ENCODE data around the gene STPG3.

The STPG3 gene

DNA sequence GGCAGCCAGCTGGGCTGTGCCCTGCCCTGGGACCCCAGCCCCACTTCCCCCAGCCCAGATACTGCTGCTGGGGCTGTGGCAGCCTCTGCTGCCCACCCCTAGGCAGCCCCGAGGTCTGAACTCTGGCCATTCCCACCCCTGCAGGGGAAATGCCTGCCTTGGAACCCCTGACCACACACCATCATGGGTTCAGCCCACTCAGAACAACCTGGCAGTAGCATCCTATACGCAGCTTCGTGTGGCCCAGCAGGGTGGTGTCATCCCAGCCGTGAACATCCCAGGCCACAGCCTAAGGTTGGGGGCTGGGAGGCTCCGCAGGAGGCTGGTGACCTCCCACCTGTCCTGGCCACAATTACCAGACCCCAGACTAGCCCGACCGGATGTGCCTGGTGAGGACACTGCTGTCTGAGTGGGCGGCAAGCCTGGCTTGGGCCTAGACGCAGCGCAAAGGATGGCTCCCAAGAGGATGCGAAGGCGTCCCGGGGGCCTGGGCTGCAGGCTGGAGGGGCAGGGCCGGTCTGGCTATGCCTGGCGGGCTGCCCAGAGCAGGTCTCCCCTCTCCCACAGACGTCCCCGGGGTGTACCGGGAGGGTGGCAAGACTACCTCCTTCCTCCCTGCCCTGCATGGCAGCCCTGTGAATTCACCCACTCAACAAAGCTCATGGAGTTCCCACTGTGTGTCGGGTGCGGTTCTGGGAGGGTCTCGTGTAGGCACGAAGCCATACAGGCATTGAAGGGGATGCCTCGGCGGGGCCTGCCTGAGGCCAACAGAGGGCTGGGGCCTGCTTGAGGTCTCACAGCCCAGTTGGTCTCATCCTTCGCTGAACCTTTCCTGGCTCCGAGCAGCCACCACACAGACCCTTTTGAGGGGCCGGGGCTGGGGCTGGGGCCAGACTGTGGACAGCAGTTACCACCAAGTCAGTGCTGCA lies 21.9 kb upstream of the STPG3 start:
- no peak for DNase-seq (ENCODE audit: low spot score)
- ChIA-PET CTCF (interaction anchor here (0.9 to 3.3 kb wide), 2 partner anchors 40 kb away, joined by 3 to 37 read pairs; partner anchors contain the start of genes ANAPC2 and SSNA1), POLR2A (ENCODE audit: low non-redundant PET) (interaction anchor here (0.8 kb wide), 1 partner anchor 12 kb away, joined by 4 read pairs; the partner anchor contains the start of gene TUBB4B)
- no peak overlapping the region for H3K27ac ChIP-seq
- TF ChIP-seq, protein P1, sequence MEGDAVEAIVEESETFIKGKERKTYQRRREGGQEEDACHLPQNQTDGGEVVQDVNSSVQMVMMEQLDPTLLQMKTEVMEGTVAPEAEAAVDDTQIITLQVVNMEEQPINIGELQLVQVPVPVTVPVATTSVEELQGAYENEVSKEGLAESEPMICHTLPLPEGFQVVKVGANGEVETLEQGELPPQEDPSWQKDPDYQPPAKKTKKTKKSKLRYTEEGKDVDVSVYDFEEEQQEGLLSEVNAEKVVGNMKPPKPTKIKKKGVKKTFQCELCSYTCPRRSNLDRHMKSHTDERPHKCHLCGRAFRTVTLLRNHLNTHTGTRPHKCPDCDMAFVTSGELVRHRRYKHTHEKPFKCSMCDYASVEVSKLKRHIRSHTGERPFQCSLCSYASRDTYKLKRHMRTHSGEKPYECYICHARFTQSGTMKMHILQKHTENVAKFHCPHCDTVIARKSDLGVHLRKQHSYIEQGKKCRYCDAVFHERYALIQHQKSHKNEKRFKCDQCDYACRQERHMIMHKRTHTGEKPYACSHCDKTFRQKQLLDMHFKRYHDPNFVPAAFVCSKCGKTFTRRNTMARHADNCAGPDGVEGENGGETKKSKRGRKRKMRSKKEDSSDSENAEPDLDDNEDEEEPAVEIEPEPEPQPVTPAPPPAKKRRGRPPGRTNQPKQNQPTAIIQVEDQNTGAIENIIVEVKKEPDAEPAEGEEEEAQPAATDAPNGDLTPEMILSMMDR (conservative IDR thresholded peaks at IDR 0.05; ENCODE audit: low read depth): no peak

DNA sequence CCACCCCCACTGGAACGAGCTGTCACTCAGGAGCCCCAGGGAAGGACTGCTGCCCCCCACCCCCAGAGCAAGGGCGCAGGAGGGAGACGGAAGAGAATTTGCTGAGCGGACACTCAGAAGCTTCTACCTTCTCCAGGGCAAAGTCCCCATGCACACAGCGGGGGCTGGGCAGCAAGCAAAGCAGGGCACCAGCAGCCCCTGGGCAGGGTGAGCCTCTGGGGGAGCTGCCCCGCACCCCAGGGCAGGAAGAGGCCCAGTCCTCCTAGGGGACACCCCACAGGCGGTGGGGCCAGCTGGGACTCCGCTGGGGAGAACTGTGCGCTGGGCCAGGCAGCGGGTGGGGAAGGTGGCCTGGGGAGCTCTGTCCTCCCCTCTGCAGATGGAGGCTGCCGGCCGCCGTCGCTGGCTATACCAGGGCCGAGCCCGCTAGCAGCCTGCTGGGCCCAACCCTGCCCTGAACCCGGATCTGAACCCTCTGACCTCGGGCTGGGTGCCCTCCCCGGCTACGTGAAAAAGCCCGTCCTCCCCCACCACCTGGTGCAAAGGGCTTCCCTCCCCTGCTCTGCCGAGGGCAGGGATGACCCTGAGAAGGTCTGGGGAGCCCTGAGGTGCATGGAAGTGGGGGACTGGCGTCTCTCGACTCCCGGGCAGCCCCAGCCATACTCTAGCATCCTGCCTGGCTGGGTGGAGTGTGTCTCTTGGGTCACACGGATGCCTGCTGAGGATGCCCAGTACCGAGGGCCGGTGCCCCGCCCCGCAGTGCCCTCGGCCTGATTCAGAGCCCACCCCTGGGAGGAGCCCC lies 21.0 kb upstream of the STPG3 start:
- ChIA-PET CTCF (interaction anchor here (0.6 to 0.9 kb wide), 2 partner anchors 41 to 100 kb away, joined by 3 read pairs; partner anchors contain the start of gene SSNA1), POLR2A (ENCODE audit: low non-redundant PET) (interaction anchor here (0.8 kb wide), 1 partner anchor 11 kb away, joined by 4 read pairs; the partner anchor contains the start of gene TUBB4B)
- H3K27ac ChIP-seq: no peak overlapping the region
- TF ChIP-seq, protein P1 (conservative IDR thresholded peaks at IDR 0.05; ENCODE audit: low read depth): no peak
- no peak for DNase-seq (ENCODE audit: low spot score)

DNA sequence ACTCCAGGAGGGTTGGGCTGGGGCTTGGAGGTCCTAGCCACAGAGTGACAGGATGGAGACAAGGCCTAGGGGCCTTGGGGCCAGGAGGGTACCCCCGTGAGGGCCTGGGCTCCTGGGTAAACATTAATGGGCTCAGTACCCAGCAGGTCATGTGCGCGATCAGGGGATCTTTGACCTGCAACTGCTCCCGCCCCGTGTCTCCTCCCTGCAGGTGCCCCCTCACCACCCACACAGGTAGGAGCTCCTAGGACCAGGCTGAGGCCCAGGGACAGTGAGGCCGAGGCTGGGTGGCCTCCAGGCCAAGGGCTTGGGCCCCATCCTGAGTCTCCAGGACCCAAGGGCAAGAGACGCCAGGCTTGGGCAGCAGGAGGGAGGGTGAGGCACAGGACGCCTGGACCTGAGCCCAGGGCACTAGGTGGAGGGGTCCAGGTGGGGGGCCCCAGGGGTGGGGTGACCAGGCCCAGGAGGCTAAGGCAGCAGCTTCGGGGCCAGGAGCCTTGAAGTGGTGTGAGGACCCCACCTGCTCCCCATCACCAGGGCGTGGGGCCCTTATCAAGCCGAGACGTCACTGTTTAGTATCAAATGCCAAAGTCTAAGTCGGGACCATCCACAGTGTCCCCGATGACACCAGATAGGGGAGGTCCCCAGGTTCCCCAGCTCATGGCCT lies 20.2 kb upstream of the STPG3 start, which contains the start of gene SLC34A3:
TSS of gene SLC34A3 (plus strand) at position 197 of the 667 bp plus-strand sequence. CDS start 802 bp downstream, outside the sequence.
- no peak within 1 kb of the TSS for H3K27ac ChIP-seq
- TF ChIP-seq, protein P1 (conservative IDR thresholded peaks at IDR 0.05; ENCODE audit: low read depth): no peak
- CTCF ChIA-PET: interaction anchor here (0.6 to 1.4 kb wide), 2 partner anchors 10 to 100 kb away, joined by 3 read pairs; partner anchors contain the start of gene TUBB4B
- no peak for DNase-seq (ENCODE audit: low spot score)
- POLR2A ChIA-PET (ENCODE audit: low non-redundant PET): no interaction called here

DNA sequence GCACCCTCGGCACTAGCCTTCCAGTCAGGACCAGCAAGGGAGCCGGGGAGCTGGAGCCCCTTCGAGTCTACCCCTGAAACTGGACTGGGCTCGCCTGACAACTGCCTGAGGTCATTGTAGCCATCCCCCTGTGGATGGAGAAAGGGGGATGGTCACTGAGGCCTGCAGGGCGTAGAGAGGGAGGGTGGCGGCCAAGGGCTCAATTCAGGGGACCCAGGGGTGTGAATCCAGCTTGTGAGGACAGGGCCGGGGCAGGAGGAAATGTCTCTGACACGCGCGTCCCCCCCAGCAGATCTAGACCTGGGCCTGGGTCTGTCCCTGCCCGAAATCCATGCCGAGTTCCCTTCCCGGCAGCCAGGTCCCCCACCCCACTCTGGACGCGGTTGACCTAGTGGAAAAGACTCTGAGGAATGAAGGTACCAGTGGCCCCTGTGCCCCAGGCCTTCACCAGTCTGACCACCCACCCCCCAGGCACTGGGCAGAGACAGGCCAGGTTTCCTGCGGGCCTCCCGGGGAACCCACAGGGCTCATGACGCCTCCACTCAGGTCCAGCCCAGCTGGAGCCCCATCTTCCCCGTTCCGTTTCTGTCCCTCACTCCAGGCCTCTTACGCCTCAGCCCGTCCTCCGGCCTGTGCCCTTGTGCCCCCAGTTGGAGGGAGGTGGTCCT lies 19.6 kb upstream of the STPG3 start:
- no peak for DNase-seq (ENCODE audit: low spot score)
- CTCF ChIA-PET: interaction anchor here (0.6 to 1.4 kb wide), 2 partner anchors 9 to 112 kb away, joined by 3 read pairs; partner anchors contain the start of gene TUBB4B
- POLR2A ChIA-PET (ENCODE audit: low non-redundant PET): no interaction called here
- H3K27ac ChIP-seq: no peak overlapping the region
- TF ChIP-seq, protein P1 (conservative IDR thresholded peaks at IDR 0.05; ENCODE audit: low read depth): no peak

DNA sequence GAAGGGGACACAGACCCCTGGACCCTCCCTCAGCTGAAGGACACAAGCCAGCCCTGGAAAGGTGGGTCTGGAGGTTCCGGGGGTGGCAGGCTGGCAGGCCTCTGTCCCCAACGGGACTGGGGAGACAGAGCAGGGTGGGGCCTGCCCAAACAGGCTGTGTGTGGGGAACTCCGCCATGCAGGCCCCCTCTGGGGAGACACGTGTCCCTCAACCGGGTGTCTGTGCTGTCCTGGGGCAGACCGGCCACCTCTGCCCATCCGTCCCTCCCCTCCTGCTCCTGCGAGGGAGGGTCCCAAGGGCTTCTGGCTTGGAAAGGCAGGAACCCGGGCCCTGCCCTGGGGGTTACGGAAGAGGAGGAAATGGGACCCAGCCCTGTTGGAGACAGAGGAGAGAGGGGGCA lies 19.0 kb upstream of the STPG3 start:
- no peak overlapping the region for H3K27ac ChIP-seq
- ChIA-PET CTCF (interaction anchor here (0.6 to 1.4 kb wide), 2 partner anchors 8 to 112 kb away, joined by 3 read pairs; partner anchors contain the start of gene TUBB4B), POLR2A (ENCODE audit: low non-redundant PET) (no interaction called here)
- TF ChIP-seq, protein P1 (conservative IDR thresholded peaks at IDR 0.05; ENCODE audit: low read depth): no peak
- DNase-seq (ENCODE audit: low spot score): no peak
